NCI-H82 (cell line): Measurements from ENCODE around the gene RYR3.

Experiments
- DNase-seq: peaks from one replicate; lab custom pipeline; 2025; lab: John Stamatoyannopoulos, UW

RYR3 gene

DNA sequence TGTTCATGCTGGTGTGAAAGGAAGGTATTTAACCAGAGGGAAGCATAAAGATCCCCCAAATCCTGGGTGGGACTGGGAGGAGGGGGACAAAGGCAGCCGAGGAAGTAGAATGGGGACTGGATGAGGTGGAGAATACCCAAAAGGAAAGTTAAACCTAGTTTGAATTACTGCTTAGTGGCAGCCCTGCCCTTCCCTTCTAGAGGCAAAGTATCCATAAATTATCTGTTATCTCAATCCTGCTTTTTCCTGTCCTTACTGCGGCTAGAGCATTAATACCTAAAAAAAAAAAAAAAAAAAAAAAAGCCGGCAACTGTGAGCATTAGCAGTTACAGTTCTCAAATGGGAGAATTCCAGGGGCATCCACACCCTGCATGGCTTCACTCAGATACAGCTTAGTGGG is 139.0 kb downstream of the RYR3 start:
- DNase-seq: no peak

- DNase-seq: no peak
Observed at GRCh38 chr15:33451385-33451784, 140.6 kb downstream of the RYR3 start.

DNA sequence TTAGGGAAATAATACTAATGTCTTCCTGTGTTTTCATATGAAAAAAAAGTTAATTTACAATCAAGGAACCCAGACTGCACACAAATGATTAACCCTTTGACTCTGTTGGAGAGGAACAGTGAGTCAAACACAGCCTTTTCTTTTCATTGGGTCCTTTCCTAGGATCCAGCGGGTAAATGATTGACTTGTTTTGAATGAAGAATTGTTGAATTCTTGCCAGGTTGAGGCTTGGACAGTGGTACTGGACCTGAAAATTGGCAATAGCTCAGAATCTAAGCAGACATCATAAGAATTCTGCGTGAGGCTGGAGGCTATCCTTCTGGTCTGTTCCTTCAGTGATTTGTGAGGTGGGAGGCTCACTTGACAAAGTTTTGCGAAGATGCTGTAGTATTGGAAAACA is 143.0 kb downstream of the RYR3 start:
- DNase-seq: no peak

DNA sequence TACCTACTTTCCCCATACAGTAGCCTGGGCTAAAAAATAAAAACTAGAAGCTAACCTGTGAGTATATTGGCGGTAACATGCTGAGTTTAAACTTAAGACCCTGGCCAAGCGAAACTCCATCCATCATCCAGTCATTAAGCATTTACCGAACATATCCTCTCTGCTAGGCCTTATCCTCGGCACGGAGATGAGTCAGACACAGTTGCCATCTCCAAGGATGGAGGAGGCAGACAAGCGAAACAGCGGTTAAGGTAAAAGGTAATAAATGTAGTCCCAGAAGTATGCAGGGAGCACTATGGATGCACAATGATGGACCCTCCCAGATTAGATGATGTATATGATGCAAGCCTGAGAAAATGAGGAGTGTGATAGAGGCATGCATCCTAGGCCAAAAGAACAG is 143.6 kb downstream of the RYR3 start:
- no peak for DNase-seq

DNA sequence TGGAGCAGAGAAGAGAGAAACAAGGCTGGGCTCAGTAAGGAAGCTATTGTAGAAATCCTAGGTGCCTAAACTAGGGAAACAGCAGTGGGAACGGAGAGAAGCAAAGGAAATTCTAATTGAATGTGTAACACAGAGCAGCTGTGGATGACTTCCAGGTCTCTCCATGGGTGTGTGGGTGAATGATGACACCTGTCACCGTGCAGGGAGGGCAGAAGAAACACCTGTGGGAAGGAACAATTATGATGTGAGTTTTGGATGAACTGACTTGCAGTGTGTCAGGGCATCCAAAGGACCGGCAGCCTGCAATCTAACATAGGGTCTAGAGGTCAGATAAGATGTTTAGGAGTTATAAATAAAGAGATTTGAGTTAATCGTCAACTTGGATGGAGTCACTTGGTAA is 144.2 kb downstream of the RYR3 start:
- no peak for DNase-seq

DNA sequence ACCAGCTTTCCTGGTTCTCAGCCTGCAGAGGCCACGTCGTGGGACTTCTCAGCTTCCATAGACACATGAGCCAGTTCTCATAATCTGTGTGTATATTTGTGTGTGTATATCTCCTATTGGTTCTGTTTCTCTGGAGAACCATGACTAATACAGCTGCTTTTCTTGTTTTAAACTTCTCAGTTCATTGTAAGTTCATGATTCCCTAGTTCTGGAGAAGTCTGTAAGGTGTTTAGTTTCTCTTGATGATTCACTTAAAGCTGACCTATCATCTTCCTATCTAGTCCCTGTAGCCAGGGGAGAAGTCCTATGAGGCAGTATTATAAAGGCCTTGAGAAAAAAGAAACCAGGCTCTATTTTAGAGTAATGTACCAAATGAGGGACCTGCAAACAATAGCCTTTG is 147.7 kb downstream of the RYR3 start:
- DNase-seq: no peak

DNA sequence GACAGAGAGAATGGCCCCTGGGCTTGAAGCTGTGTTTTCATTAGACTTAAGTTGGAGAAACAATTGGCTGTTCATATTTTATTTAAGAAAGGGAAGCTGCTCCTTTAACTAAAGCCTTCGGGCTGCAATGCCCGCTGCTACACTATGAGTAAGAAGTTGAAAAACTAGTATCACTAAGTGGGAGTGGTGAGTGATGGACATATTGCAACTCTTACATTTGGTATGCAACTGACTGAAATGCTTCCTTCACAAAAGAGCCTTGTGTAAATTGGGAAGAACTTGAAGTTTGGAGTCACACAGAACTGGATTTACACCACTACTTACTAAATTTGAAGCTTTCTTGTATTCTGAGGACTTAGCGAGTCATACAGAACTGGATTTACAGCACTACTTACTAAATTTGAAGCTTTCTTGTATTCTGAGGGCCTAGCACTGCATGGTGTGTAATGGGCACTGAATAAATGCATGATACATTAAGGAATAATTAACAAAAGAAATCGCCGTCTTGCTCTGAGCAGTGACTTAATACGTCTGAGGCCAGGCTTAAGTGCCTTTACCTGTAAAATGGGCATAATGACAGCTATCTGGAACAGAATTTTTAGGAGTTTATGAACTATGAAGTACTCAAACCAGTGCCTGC is 149.5 kb downstream of the RYR3 start:
- DNase-seq: no peak

DNA sequence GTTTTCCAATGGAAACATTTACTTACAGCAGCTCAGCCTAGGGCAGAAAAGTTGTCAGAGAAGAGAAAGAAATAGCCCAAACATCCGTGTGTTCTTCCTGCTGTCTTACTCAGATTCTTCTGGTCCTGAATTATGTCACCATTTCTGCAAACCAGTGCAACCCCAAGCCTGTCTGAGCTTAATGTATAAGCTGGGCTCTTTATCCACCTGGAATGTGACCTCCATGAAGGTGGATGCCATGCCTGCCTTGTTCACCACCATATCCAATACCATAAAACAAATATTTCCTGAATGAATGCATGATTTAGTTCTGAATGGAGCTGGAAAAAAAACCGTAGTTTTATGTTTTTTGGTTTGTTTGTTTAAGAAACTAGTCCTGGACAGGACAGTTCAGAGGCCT is 150.9 kb downstream of the RYR3 start:
- DNase-seq: no peak

- DNase-seq: no peak
Observed at GRCh38 chr15:33467146-33467815, 156.5 kb downstream of the RYR3 start.

DNA sequence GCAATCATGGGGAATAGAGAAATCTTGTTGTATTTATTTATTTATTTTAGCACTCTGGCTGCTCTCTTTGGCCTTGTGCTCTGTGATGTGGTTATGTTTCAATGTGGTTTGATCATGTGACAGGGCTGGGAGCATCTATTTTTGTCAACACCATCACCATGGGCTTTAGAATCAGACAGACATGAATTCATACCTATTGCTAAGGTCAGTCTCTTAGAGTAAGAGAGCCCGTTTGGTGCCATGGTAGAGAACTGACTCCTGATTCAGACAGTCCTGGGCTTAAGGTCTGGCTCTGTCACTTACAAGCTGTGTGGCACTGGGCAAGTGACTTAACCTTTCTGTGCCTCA is 157.0 kb downstream of the RYR3 start:
- DNase-seq: no peak

GRCh38 chr15:33468740-33469139 is 158.0 kb downstream of the RYR3 start:
- DNase-seq: no peak

- DNase-seq: no peak
Observed at GRCh38 chr15:33473005-33473404, 162.2 kb downstream of the RYR3 start.

GRCh38 chr15:33473714-33474113 is 162.9 kb downstream of the RYR3 start:
- no peak for DNase-seq

GRCh38 chr15:33476076-33476475 is 165.3 kb downstream of the RYR3 start:
- no peak for DNase-seq

- no peak for DNase-seq
Observed at GRCh38 chr15:33476908-33477307, 166.1 kb downstream of the RYR3 start.

DNA sequence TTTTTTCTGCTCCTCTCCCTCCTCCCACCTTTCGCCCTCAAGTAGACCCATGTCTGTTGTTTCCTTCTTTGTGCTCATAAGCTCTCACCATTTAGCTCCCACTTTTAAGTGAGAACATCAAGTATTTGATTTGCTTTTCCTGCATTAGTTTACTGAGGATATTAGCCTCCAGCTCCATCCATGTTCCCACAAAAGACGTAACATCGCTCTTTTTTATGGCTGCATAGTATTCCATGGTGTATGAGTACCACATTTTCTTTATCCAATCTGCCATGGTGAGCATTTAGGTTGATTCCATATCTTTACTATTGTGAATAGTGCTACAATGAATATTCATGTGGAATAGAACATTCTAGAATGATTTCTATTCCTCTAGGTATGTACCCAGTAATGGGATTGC is 178.6 kb downstream of the RYR3 start:
- no peak for DNase-seq

DNA sequence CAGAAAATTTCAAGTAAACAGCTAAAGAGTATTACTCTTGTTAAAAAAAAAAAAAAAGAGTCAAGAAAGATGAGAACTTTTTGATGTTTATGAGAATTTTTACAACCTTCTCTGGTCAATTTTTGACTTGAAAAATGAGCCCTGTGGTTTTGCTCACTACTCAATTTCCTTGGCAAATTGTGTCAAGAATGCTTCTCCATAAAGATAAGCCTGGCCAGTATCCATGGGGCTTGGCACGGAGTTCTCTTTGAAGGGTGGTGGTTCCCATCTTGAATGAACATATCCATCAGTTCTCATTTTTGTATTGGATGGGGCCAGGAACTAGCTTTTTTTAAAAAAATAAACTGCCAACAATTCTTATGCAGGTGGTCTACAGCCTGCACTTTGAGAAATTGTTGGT is 179.9 kb downstream of the RYR3 start:
- DNase-seq: no peak

- no peak for DNase-seq
Observed at GRCh38 chr15:33492434-33493052, 181.8 kb downstream of the RYR3 start.

DNA sequence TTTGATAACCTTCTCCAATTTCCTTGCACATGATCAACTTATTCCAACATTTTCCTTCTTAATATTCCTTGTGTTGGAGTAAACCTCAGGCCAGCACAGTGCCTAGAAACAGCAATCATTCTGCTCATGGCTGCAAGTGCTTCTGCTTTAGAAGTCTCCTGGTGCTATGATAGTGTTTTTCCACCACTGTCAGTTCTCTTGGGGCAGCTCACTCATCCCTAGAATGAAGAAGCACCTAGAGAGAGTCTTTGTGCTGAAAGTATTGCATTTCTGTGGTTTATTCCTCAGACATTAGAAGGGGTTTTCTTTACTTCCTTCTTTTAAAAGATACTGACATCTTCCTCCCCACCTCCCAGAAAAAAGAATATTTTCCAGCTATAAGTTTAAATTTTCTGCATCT is 183.5 kb downstream of the RYR3 start:
- DNase-seq: no peak

- no peak for DNase-seq
Observed at GRCh38 chr15:33500432-33501195, 189.8 kb downstream of the RYR3 start.

DNA sequence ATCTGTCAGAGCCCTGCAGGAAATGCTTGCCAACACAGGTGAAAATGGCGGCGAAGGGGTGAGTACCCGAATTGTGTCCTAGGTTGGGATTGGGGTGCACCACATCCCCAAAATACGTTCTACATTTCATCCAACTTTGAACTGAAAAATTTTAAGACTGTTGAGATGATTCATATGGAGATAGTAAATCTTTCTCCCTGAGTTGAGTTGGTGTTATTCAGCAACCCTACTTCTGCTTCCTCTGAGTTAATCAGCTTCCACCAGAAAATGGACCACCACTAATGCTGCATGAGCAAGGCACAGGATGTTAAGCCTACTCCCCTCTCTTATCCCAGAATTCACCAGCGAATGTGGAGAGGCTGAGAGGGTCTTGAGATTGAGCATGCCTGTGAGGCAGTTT is 192.9 kb downstream of the RYR3 start:
- no peak for DNase-seq

DNA sequence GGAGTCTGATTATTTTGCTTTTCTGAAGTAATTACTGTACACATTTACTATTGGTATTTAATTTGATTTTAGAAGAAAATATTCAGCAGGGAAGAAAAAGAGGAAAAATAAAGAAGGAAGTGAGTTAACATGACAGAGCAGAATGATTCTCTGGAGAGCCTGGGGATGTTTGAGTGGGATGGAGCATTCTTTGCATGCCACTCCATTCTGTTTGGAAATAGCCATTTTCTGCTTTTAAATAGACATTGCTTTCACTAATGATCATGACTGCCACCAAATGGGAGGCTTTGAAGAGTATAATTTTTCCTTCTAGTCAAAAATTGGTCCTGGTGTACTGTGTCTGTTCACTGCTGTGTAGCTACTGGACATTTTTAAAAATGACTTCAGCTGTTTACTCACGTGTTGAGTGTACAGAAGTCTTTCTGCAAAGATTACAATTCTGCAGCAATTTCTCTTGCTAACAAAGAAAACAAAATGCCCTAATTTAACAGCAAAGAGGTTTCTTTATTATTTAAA is 196.1 kb downstream of the RYR3 start:
- DNase-seq: no peak

DNA sequence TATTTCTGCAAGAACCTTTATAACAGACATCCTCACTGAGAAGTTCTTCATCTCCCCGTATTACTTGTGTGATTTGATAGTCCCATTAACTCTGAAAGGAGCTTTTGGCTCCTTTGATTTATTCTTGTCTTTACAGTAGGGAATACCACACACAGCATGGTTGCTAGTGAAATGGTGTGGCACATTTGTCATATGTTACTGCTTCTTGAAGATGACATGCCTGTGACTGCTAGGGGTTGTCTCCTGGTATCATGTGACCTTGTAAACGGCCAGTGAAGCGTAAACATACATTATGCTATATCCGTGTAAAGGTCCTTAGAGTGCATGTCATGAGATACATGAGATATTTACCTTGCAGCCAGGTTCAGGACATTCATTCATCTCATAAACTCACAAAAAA is 197.9 kb downstream of the RYR3 start:
- no peak for DNase-seq
